ENCODE measurements around the gene TRABD2A.
"Not testable (repeated sequence)": the region's sequence is repeated elsewhere in the genome, so short reads cannot be mapped to it uniquely, and the experiment has no call there.

DNA sequence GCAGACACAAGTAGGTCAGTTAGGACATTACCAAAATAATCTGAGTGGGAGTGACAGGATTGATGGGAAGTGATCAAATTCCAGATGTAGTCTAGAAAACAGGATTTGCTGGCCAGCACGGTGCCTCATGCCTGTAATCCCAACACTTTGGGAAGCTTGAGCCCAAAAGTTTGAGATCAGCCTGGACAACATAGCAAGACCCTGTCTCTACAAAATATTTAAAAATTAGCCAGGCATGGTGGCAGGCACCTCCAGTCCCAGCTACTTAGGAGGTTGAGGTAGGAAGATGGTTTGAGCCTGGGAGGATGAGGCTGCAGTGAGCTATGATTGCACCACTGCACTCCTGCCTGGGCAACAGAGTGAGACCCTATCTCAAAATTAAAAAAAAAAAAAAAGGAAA is 5.3 kb downstream of the TRABD2A start:
- TF ChIP-seq, protein P1, sequence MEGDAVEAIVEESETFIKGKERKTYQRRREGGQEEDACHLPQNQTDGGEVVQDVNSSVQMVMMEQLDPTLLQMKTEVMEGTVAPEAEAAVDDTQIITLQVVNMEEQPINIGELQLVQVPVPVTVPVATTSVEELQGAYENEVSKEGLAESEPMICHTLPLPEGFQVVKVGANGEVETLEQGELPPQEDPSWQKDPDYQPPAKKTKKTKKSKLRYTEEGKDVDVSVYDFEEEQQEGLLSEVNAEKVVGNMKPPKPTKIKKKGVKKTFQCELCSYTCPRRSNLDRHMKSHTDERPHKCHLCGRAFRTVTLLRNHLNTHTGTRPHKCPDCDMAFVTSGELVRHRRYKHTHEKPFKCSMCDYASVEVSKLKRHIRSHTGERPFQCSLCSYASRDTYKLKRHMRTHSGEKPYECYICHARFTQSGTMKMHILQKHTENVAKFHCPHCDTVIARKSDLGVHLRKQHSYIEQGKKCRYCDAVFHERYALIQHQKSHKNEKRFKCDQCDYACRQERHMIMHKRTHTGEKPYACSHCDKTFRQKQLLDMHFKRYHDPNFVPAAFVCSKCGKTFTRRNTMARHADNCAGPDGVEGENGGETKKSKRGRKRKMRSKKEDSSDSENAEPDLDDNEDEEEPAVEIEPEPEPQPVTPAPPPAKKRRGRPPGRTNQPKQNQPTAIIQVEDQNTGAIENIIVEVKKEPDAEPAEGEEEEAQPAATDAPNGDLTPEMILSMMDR (IDR thresholded peaks at IDR 0.05) = not testable (repeated sequence)
- not testable (repeated sequence) for TF ChIP-seq POLR2AphosphoS5, EP300, POLR2A (IDR thresholded peaks at IDR 0.05)
